Measurements from ENCODE around the gene UBE2N.

The UBE2N gene

GRCh38 chr12:93369505-93369904 lies 72.2 kb downstream of the UBE2N start:
- no peak for TF ChIP-seq CTCF (IDR thresholded peaks at IDR 0.05)
- DNase-seq, result no peak
- H3K9me3 Mint-ChIP-seq, result no peaks in the 10 kb centered on the region
- H3K27me3 Mint-ChIP-seq (ENCODE audit: low read depth, poor library complexity), result peaks cover 4% of the 10 kb centered on the region
- H3K27ac Mint-ChIP-seq, result no peak overlapping the region
- peaks cover 16% of the 10 kb centered on the region for H3K4me1 Mint-ChIP-seq
- peaks cover 18% of the 10 kb centered on the region for H3K36me3 Mint-ChIP-seq (ENCODE audit: low read depth)
- no peak overlapping the region for H3K4me3 Mint-ChIP-seq

DNA sequence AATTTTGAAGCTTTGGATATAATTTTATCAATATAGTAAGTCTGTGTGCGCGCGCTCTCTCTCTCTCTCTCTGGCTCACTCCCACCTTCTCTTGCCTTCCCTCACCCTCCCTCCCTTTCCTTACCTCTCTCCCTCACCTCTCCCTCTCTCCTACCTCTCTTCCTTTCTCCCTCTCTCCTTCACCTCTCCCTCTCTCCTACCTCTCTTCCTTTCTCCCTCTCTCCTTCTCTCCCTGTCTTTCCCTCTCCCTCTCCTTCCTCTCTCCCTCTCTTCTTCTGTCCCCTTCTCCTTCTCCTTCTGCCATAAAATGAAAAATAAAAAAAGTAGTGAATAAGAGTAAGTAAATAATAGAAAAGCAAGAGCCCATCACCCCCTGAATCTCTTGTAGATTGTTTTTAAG lies 73.0 kb downstream of the UBE2N start:
- H3K4me3 Mint-ChIP-seq, result no peak overlapping the region
- H3K27ac Mint-ChIP-seq, result no peak overlapping the region
- TF ChIP-seq CTCF (IDR thresholded peaks at IDR 0.05), result no peak
- peaks cover 4% of the 10 kb centered on the region for H3K27me3 Mint-ChIP-seq (ENCODE audit: low read depth, poor library complexity)
- DNase-seq, result no peak
- peaks cover 18% of the 10 kb centered on the region for H3K36me3 Mint-ChIP-seq (ENCODE audit: low read depth)
- H3K9me3 Mint-ChIP-seq, result no peaks in the 10 kb centered on the region
- H3K4me1 Mint-ChIP-seq, result peaks cover 12% of the 10 kb centered on the region

DNA sequence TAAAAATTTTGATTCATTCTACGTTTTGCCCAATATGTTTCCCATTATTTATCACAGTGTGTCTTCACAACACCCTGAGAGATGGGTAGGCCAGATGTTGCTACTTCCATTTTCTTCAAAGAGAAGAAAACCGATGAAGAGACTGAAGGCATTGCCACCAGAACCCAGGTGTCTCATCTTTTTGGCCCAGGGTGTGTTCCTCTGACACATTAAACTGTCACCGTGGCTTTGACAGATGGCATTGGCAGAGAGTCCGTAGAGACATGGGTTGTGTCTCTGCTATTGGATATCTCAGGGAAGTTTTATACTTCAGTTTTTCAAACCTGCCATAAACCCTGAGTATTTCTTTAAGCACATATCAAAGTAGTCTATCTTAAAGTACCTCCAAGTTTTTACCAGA lies 75.3 kb downstream of the UBE2N start:
- no peak for DNase-seq
- no peak for TF ChIP-seq CTCF (IDR thresholded peaks at IDR 0.05)
- Mint-ChIP-seq H3K27me3 (ENCODE audit: low read depth, poor library complexity) (peaks cover 7% of the 10 kb centered on the region), H3K4me1 (peaks cover 22% of the 10 kb centered on the region), H3K36me3 (ENCODE audit: low read depth) (peaks cover 13% of the 10 kb centered on the region), H3K27ac (no peak overlapping the region), H3K9me3 (no peaks in the 10 kb centered on the region), H3K4me3 (no peak overlapping the region)

DNA sequence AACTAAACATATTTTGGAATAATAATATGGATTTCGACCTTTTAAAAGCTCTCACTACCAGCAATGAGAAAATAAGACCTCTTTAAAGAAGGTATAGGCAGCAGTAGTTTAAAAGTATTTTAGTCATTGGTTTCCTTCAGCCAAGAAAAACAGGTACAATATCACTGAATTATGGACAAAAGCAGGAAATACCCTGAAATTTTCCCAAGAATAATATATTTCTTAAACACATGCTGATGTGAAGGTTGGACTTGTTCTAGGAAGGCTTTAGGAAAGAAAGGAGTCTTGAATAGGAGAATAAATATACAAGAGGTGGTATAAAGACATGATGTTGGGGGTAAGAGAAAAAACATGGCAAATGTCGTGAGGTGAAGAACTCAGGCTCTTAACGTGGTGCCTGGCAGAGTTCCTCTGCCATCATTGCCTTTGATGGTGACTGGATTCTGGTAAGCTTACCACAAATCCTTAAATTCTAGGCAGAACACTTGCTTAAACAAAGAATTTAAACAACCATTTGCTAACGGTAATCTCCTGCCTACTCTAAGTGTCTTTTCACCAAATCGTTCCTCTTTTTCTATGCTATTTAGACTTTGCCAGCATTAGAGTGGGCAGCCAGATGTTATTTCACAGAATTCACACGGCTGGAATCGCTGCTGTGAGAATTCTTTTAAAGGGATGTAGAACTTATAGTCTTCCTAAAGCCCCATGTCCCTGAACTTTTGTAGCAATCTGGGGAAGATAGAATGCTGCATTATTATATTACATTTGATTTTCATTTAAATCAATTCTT lies 75.9 kb downstream of the UBE2N start:
- Mint-ChIP-seq H3K36me3 (ENCODE audit: low read depth) (peaks cover 9% of the 10 kb centered on the region), H3K27me3 (ENCODE audit: low read depth, poor library complexity) (peaks cover 5% of the 10 kb centered on the region), H3K9me3 (no peaks in the 10 kb centered on the region), H3K27ac (no peak overlapping the region), H3K4me1 (peaks cover 23% of the 10 kb centered on the region), H3K4me3 (no peak overlapping the region)
- DNase-seq, result no peak
- TF ChIP-seq CTCF (IDR thresholded peaks at IDR 0.05), result no peak

DNA sequence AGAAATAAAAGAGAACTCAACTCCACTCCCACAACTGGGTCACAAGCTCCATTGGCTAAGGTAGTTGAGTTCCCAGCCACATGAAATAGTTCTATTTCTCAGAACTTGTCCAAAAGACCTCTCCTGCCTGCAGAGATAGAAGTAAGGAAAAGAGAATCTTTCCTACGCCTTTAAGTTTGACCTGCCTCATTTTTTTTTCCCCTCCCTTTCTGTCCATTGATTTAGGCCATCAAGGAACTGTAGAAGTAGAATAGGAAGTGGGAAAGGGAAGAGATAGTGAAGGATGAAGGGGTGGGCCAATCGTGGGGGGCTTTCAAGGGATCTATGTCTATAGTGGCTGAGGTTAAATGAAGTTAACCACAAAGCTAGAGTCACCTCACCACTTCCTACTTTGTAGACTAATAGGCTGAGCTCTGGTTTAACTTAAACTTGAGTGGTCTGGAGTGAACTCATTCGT lies 77.9 kb downstream of the UBE2N start:
- H3K36me3 Mint-ChIP-seq (ENCODE audit: low read depth), result peaks cover 5% of the 10 kb centered on the region
- no peak overlapping the region for H3K27ac Mint-ChIP-seq
- DNase-seq, result no peak
- H3K4me3 Mint-ChIP-seq, result no peak overlapping the region
- H3K27me3 Mint-ChIP-seq (ENCODE audit: low read depth, poor library complexity), result peaks cover 3% of the 10 kb centered on the region
- no peaks in the 10 kb centered on the region for H3K9me3 Mint-ChIP-seq
- peaks cover 23% of the 10 kb centered on the region for H3K4me1 Mint-ChIP-seq
- TF ChIP-seq CTCF (IDR thresholded peaks at IDR 0.05), result no peak
